ENCODE data around the gene HMGXB4. TPM values are rescaled to one million over a fixed set of nuclear protein-coding genes. Genes with fewer than 3 reads are reported as not detected.

HMGXB4 gene

DNA sequence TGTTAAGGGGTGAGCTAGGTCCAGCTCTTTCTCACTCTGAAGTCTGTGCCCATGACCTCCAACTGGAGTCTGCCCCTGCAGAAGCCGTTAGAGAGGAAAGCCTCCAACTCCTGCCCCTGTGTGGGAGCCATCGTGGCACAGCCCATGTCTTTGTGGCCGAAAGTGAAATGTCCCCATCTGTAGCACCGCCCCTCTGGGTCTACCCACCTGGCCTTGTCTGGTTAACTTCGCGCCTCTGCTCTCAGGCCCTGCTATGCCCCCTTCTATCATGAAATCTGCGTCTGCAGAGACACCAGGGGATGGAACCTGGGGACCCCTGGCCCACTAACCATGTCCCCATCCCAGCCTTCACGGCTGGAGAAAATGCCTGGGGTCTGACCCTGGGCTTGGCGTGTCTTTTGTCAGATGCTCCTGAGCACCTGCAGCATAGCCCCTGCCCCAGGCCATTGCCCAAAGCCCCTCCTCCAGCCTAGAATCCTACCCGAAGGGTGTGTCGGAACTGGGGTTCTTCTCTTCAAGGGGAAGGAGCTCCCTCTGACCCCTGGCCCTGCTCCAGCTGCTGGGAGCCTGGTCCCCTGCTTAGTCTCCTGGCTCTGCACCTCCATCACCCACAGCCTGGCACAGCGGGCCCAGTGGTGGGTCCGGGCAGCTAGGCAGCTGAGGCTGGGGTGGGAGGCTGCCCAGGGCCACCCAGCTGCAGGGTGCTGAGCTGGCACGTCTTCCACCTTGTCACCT is 87.8 kb downstream of the HMGXB4 start:
- Histone ChIP-seq H3K4ac (ENCODE audit: low read length) (no peak overlapping the region), H2BK15ac (ENCODE audit: low read length) (no peak overlapping the region), H3K4me2 (ENCODE audit: insufficient read depth, low read length, poor library complexity, severe bottlenecking) (no peak overlapping the region), H3K27ac (replicated peaks; ENCODE audit: low read length) (no peak overlapping the region), H2BK12ac (ENCODE audit: low read length) (no peak overlapping the region), H2BK5ac (ENCODE audit: low read length) (no peak overlapping the region), H3K23ac (ENCODE audit: low read depth, low read length, poor library complexity) (no peak overlapping the region), H3K9me3 (replicated peaks in 1 of 2; ENCODE audit: control insufficient read depth in 2 of 2, insufficient read depth in 1 of 2, low read depth in 1 of 2, low read length in 2 of 2) (peaks cover 0 to 6% of the 10 kb centered on the region in 2 donors), H2AK5ac (ENCODE audit: low read depth, low read length) (no peak overlapping the region), H3K36me3 (replicated peaks in 1 of 2; ENCODE audit: control insufficient read depth in 2 of 2, insufficient read depth in 2 of 2, low read length in 2 of 2) (peaks cover 12 to 16% of the 10 kb centered on the region in 2 donors), H3K14ac (ENCODE audit: low read length) (no peak overlapping the region), H3K18ac (ENCODE audit: low read length) (no peak overlapping the region), H3K79me1 (ENCODE audit: low read depth, low read length) (no peaks in the 10 kb centered on the region), H3K4me1 (ENCODE audit: control insufficient read depth in 2 of 2, insufficient read depth in 1 of 2, low read depth in 1 of 2, low read length in 2 of 2) (peaks cover 1 to 4% of the 10 kb centered on the region in 2 donors), H4K8ac (ENCODE audit: low read depth, low read length) (no peak overlapping the region), H2BK120ac (ENCODE audit: low read depth, low read length) (no peak overlapping the region), H2AFZ (ENCODE audit: low read length) (no peak overlapping the region), H3K27me3 (ENCODE audit: control insufficient read depth in 3 of 3, insufficient read depth in 3 of 3, low read depth in 1 of 3, low read length in 3 of 3) (peaks cover 0 to 2% (median 0%) of the 10 kb centered on the region in 3 experiments), H3K9ac (ENCODE audit: low read depth, low read length, poor library complexity) (no peak overlapping the region), H4K91ac (ENCODE audit: low read depth, low read length, poor library complexity) (no peak overlapping the region), H3K4me3 (ENCODE audit: low read length in 2 of 2) (no peak overlapping the region)
- no CpG with 5 or more reads among the region's 14 CpGs for WGBS, 2 donors (ENCODE audit: extremely low coverage in 2 of 2, insufficient read length in 2 of 2, insufficient replicate concordance in 1 of 2)
- no peak for DNase-seq (ENCODE audit: low spot score)

Small RNAs within 50 kb of the gene (small RNA-seq; reads per million reads assigned to genes)
- 132 reads per million, percentile 97 among the genes with 10 or more reads in this experiment for gene MIR3909 (ENCODE audit: insufficient read depth)
- not detected for gene MIR6069 (ENCODE audit: insufficient read depth)
- not detected for gene RNU7-167P (ENCODE audit: insufficient read depth)
